Epithelial cell of esophagus (primary cell): Measurements from ENCODE around the gene KLHDC7A.
"Not testable (repeated sequence)": the region's sequence is repeated elsewhere in the genome, so short reads cannot be mapped to it uniquely, and the experiment has no call there.

Experiments
- DNase-seq: peaks from one replicate; pipeline ENCODE4 v3.0.0; 2010; ENCODE audit warnings: low read depth
- H3K4me3 ChIP-seq: 2 replicates; pipeline ENCODE4 v1.5.1; 2011; ENCODE audit warnings: mild to moderate bottlenecking, low read length, control low read depth
- TF ChIP-seq, protein P1 (sequence below): IDR thresholded peaks from 2 replicates; pipeline ENCODE4 v1.5.1; 2011; ENCODE audit warnings: low read depth, mild to moderate bottlenecking, low read length, control low read depth, inconsistent platforms; ENCODE audit not compliant: insufficient read depth; ENCODE audit errors: missing control alignments

The KLHDC7A gene

DNA sequence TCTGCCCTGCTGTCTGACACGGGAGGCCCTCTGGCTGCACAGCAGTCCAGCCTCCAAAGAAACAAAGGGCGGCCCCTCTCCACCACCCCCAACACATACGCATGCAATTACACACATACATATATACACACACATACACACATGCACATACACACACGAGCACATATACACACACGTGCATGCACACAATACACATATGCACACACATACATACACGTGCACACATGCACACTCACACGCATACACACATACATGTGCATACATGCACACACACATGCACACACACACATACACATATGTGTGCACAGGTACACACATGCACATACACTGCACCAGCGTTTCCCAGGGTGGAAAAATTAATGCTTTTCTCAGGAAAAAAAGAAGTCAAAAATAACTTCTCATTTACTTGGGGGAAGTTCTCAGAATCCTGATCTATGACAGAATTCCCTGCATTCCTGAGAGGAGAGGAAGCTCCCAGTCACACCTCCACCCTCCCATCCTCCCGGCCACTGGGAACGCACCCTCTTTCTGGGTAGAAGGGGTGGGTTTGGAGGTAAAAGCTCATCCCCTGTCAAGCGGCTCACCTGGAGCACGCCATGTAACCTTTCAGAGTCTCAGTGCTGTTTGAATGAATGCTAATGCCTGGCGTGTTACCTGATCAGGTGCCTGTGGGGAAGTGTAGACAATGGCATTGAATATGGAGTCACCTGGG, 33.1 kb upstream of the KLHDC7A start:
- TF ChIP-seq, protein P1, sequence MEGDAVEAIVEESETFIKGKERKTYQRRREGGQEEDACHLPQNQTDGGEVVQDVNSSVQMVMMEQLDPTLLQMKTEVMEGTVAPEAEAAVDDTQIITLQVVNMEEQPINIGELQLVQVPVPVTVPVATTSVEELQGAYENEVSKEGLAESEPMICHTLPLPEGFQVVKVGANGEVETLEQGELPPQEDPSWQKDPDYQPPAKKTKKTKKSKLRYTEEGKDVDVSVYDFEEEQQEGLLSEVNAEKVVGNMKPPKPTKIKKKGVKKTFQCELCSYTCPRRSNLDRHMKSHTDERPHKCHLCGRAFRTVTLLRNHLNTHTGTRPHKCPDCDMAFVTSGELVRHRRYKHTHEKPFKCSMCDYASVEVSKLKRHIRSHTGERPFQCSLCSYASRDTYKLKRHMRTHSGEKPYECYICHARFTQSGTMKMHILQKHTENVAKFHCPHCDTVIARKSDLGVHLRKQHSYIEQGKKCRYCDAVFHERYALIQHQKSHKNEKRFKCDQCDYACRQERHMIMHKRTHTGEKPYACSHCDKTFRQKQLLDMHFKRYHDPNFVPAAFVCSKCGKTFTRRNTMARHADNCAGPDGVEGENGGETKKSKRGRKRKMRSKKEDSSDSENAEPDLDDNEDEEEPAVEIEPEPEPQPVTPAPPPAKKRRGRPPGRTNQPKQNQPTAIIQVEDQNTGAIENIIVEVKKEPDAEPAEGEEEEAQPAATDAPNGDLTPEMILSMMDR: no peak
- H3K4me3 ChIP-seq: no peak overlapping the region
- no peak for DNase-seq

DNA sequence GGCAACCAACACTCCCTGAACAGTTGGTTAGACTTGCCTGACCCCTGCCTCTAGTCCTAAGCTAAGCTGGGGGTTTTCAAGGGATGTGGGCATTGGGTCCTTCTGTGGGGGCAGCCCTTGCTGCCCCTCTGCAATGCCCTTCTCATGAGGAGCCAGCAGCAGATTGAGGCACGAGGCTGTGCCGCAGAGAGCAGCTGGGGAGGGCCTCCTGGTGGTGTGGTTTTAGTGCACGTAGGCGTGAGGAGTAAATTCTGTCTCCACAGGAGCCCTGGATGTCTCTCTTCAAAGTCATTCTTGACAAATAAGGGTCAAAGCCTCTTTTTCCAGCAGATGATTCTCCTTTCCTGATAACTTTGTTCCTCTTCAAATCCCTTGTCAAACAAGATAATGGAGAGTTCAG, 31.8 kb upstream of the KLHDC7A start:
- no peak for DNase-seq

DNA sequence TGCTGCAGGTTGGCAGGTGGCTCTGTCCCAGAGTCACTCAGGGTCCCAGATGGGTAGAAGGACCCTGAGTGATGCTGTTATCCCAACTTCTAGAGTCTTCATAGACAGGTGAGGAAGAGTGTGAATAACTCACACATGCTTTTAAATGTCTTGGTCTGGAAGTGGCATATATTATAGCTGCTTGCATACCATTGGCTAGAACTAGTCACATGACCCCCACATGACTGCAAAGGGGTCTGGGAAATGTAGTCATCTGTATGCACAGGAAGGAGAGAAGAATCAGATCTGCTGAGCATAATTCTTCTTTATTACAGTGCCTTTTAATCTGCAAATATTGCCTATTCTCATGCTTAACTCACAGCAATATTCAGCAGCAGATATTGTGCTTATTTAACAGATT, 28.2 kb upstream of the KLHDC7A start:
- TF ChIP-seq, protein P1: no peak
- DNase-seq: no peak
- no peak overlapping the region for H3K4me3 ChIP-seq

More for the DNA sequence above, 31.8 kb upstream of the KLHDC7A start:
- TF ChIP-seq, protein P1: no peak
- no peak overlapping the region for H3K4me3 ChIP-seq

DNA sequence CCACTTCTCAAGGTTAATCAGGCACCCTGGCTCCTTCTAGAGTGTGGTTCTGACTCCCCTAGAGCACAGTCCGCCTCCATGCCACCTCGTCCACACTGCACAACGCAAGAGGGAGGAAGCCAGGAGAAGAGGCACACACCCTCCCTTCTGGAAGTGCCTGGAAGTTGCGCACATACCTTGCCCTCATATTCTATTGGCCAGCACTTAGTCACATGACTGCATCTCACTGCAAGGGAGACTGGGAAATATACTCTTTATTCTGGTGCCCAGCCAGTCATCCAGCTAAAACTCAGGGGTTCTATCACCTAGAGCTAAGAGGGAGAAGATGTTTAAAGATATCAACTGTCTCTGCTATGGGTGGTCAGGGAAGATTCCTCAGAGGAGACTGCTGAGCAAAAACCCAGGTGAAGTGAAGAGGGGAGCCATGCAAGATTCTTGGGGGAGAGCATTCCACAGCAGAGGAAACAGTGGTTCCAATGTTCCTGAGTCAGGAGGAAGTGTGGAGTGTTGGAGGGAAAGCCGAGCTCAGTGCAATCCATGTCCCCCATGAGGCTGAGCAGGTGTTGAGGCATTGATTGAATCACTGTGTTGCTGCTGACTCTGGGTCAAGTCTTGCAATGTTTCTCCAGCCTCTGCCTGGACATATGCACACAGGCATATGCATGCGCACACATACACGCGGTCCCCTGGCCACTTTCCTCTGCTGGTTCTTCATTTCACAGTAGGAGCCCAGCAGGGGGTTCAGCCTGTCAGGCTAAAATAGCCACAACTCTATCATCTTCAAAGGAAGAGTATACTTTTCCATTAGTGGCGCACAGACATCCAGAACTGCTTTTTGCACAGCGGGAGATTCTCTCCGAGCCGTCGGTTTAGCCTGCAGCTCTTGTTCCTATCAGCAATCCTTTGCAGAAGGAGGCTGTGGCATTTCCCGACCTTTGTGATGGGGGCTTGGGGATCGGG, 22.3 kb upstream of the KLHDC7A start:
- no peak overlapping the region for H3K4me3 ChIP-seq
- TF ChIP-seq, protein P1: no peak
- DNase-seq: no peak

DNA sequence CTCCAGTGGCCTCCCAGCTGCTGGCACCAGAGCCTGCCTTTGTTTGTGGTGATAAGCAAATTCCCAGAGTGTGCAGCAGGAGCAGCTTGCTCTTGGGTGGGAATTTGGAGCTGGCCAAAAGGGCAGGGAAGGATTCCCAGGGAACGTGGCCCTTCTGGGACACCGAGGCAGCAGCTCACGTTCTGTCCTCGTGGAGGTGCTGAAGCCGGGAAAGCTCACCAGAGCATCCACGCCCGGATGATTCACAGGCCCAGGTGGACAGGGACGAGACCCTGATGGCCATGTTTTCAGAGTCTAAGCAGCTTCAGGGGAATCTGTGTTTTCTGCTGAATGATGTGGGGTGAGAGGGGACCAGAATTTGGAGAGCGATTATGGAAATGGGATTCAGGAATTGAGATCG, 19.1 kb upstream of the KLHDC7A start:
- TF ChIP-seq, protein P1: no peak
- no peak overlapping the region for H3K4me3 ChIP-seq
- no peak for DNase-seq

DNA sequence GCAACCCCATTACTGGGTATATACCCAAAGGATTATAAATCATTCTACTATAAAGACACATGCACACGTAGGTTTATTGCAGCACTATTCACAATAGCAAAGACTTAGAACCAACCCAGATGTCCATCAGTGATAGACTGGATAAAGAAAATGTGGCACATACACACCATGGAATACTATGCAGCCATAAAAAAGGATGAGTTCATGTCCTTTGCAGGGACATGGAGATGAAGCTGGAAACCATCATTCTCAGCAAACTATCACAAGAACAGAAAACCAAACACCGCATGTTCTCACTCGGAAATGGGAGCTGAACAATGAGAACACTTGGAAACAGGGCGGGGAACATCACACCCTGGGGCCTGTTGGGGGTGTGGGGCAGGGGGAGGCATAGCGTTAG, 18.2 kb upstream of the KLHDC7A start:
- not testable (repeated sequence) for H3K4me3 ChIP-seq, DNase-seq

DNA sequence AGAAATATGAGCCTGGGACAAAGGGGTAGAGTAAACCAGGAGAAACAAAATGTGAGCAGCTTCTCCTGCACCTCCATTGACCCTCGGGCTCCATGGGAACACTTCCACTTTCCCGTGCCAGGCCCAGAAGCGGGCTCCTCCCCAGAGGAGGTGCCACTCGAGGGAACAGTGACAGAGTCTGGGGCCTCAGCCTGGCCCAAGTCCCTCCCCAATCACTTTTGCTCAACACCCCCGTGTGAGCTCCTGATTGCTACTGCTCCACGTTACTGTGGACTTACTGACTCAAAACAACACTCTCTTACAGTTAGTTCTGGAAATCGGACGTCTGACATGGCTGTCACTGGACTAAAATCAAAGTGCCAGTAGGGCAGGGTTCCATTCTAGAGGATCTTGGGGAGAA, 17.7 kb upstream of the KLHDC7A start:
- TF ChIP-seq, protein P1: no peak

More for the DNA sequence above, 17.7 kb upstream of the KLHDC7A start:
- DNase-seq: no peak
- H3K4me3 ChIP-seq: no peak overlapping the region
